HepG2 (cell line): ENCODE results near the gene ADORA3. TPM values are rescaled to one million over a fixed set of nuclear protein-coding genes. Genes with fewer than 3 reads are reported as not detected.

ENCODE experiments used
- ATAC-seq: fragments of 200-7000 bp; cut with Tn5 transposase; 3 replicates; pipeline ENCODE4 v1.9.1; 2020; ENCODE audit warnings: mild to moderate bottlenecking, moderate library complexity
- BruUV-seq: library from RNA; stranded (reverse); fragments of 400-500 nt; replicated peaks from 2 replicates; lab custom pipeline; 2021; lab: Mats Ljungman, UMichigan
- CTCF ChIA-PET: fragments of 300-600 bp; formaldehyde crosslinking; extraction: SDS; loops from one replicate; lab custom pipeline; 2021; ENCODE audit warnings: low total read pairs, inconsistent platforms, low intra/inter-chr PET ratio; lab: Yijun Ruan, JAX
- POLR2A ChIA-PET: fragments of 350-600 bp; sonication (Branson Sonifier 250); formaldehyde crosslinking; loops from one replicate; lab custom pipeline; 2020; ENCODE audit warnings: antibody characterized with exemption, inconsistent platforms; lab: Yijun Ruan, JAX
- DNase-seq: peaks from one replicate; pipeline ENCODE4 v3.0.0-alpha.2; 2015; ENCODE audit warnings: low spot score
- FAIRE-seq: peaks from 3 replicates; lab custom pipeline; 2011; peaks lifted over from hg19 to GRCh38; lab: Jason Lieb, UNC
- H2AFZ ChIP-seq: one replicate; pipeline ENCODE4 v1.6.1; 2011; ENCODE audit warnings: low read length, inconsistent platforms
- H3K27ac ChIP-seq: fragments of 300-600 bp; 3 replicates; pipeline ENCODE4 v1.8.0; 2011; ENCODE audit warnings: mixed run types, mild to moderate bottlenecking, mixed read lengths, low read length, inconsistent platforms; ENCODE audit not compliant: insufficient read depth; ENCODE audit errors: extremely low read length
- H3K27me3 ChIP-seq, 2 experiments: fragments of 200-600 bp in 1 of 2; 2 replicates in 1 of 2; 3 replicates in 1 of 2; pipeline versions ENCODE4 v1.6.0 to v1.8.0; 2011; ENCODE audit warnings: low read length in 2 of 2, mild to moderate bottlenecking in 2 of 2, moderate library complexity in 2 of 2, inconsistent platforms in 1 of 2; ENCODE audit not compliant: insufficient read depth in 2 of 2, control insufficient read depth in 1 of 2
- H3K36me3 ChIP-seq, 2 experiments: fragments of 200-600 bp in 1 of 2; replicated peaks in 1 of 2; 2 replicates in 1 of 2; 3 replicates in 1 of 2; pipeline versions ENCODE4 v1.5.1 to v1.8.0; 2011; ENCODE audit warnings: low read length in 2 of 2, inconsistent platforms in 1 of 2; ENCODE audit not compliant: insufficient read depth in 2 of 2, control insufficient read depth in 1 of 2
- H3K4me1 ChIP-seq: 2 replicates; pipeline ENCODE4 v1.5.1; 2012; ENCODE audit warnings: low read length, inconsistent platforms; ENCODE audit not compliant: insufficient read depth
- H3K4me2 ChIP-seq: 2 replicates; pipeline ENCODE4 v1.6.0; 2011; ENCODE audit warnings: low read depth, low read length, inconsistent platforms
- H3K4me3 ChIP-seq, 3 experiments: fragments of 200-600 bp in 1 of 3; sonication (generic), shearing (Covaris generic) in 1 of 3; replicated peaks in 1 of 3; 2 replicates each; pipeline ENCODE4 v1.5.1; 2011 to 2016; ENCODE audit warnings: low read length in 3 of 3, inconsistent platforms in 2 of 3, low read depth in 2 of 3, mild to moderate bottlenecking in 2 of 3, control low read depth in 1 of 3, mixed read lengths in 1 of 3; ENCODE audit not compliant: insufficient read depth in 1 of 3
- H3K79me2 ChIP-seq: one replicate; pipeline ENCODE4 v1.6.1; 2011; ENCODE audit warnings: low read length, inconsistent platforms; ENCODE audit not compliant: insufficient read depth
- H3K9ac ChIP-seq: 2 replicates; pipeline ENCODE4 v1.6.0; 2011; ENCODE audit warnings: mild to moderate bottlenecking, low read depth, low read length, inconsistent platforms; ENCODE audit not compliant: insufficient read depth
- H3K9me3 ChIP-seq: 2 replicates; pipeline ENCODE4 v1.5.1; 2012; ENCODE audit warnings: mild to moderate bottlenecking, low read length
- H4K20me1 ChIP-seq: 2 replicates; pipeline ENCODE4 v1.6.0; 2011; ENCODE audit warnings: inconsistent platforms, mild to moderate bottlenecking, low read length, moderate library complexity; ENCODE audit not compliant: insufficient read depth
- ATF7 ChIP-seq, 2 experiments: fragments of 450-650 bp in 1 of 2; sonication (generic) in 1 of 2; formaldehyde crosslinking in 1 of 2; IDR thresholded peaks; 2 replicates each; pipeline versions ENCODE4 v1.4.0 to v1.6.1; 2016 to 2020; ENCODE audit warnings: antibody characterized with exemption in 1 of 2, mild to moderate bottlenecking in 1 of 2, missing genetic modification reagents in 1 of 2
- MAFG ChIP-seq: sonication (generic); formaldehyde crosslinking; IDR thresholded peaks from 2 replicates; pipeline ENCODE4 v1.5.1; 2020; ENCODE audit warnings: mild to moderate bottlenecking, missing genetic modification reagents
- MAFK ChIP-seq, 2 experiments: IDR thresholded peaks in 1 of 2; conservative IDR thresholded peaks in 1 of 2; 2 replicates each; pipeline ENCODE4 v1.6.1; 2011; ENCODE audit warnings: improper control_type of control experiment in 2 of 2, low read length in 2 of 2
- NR2F1 ChIP-seq, 2 experiments: fragments of 450-650 bp in 1 of 2; formaldehyde crosslinking in 1 of 2; IDR thresholded peaks; 2 replicates each; pipeline versions ENCODE4 v1.5.0 to v1.6.1; 2016 to 2020; ENCODE audit warnings: mild to moderate bottlenecking in 1 of 2, missing compliant biosample characterization in 1 of 2, missing genetic modification reagents in 1 of 2, moderate library complexity in 1 of 2
- RFX5 ChIP-seq: IDR thresholded peaks from 2 replicates; pipeline ENCODE4 v1.6.1; 2011; ENCODE audit warnings: low read depth, low read length, improper control_type of control experiment
- ZNF432 ChIP-seq: sonication (generic); formaldehyde crosslinking; IDR thresholded peaks from 2 replicates; pipeline ENCODE4 v1.5.0; 2020; ENCODE audit warnings: missing genetic modification reagents, mild to moderate bottlenecking, borderline replicate concordance
- ZNF724P ChIP-seq: sonication (generic); formaldehyde crosslinking; IDR thresholded peaks from 2 replicates; pipeline ENCODE4 v1.8.0; 2022; ENCODE audit warnings: missing genetic modification reagents, borderline replicate concordance
- ZNF839 ChIP-seq: sonication (generic); formaldehyde crosslinking; IDR thresholded peaks from 2 replicates; pipeline ENCODE4 v1.4.0; 2020; ENCODE audit warnings: missing genetic modification reagents, mild to moderate bottlenecking, borderline replicate concordance
- WGBS: methylation state at CpG from one replicate; pipeline ENCODE4 v1.1.6; 2017; ENCODE audit warnings: low lambda C conversion rate; 5-methylcytosine and 5-hydroxymethylcytosine counted together
- in situ Hi-C: cut with HindIII; loops from 2 replicates; pipeline ENCODE4 v1.10.0; 2017; ENCODE audit warnings: low pct_unique_long_range_greater_than_20kb; ENCODE audit not compliant: extremely low pct_ligation_motif_present
- intact Hi-C: fragments of 100-400 bp; cut with micrococcal nuclease; formaldehyde crosslinking; loops from one replicate; pipeline ENCODE4 v1.10.0; 2022; ENCODE audit not compliant: unreplicated experiment
- polyA plus RNA-seq, 8 experiments: library from polyadenylated mRNA; depleted of rRNA in 3 of 8; stranded (reverse) in 7 of 8; unstranded in 1 of 8; fragments of >200 nt; fragmentation: Illumina TruSeq in 4 of 8; extraction: Trizol in 4 of 8; gene quantifications; 2 replicates each; pipeline versions ENCODE4 v1.2.1 to v1.2.3, GENCODE V29; 2011 to 2016; ENCODE audit warnings: low read depth in 4 of 8, missing spikeins in 1 of 8, mixed read lengths in 1 of 8; ENCODE audit not compliant: insufficient read depth in 1 of 8
- total RNA-seq, 5 experiments: library from RNA; depleted of rRNA; stranded (reverse); fragments of >200 nt; fragmentation: Illumina TruSeq; extraction: Trizol; gene quantifications; 2 replicates each; pipeline ENCODE4 v1.2.3, GENCODE V29; 2016; ENCODE audit warnings: low read depth in 1 of 5
- TF ChIP-seq, protein P1 (sequence below): sonication (generic); formaldehyde crosslinking; IDR thresholded peaks from 2 replicates; pipeline ENCODE4 v1.8.1; 2022; ENCODE audit warnings: low read depth, mild to moderate bottlenecking, missing genetic modification reagents

Gene ADORA3
- total and polyA plus RNA-seq, 2 of the 13 experiments (the other 11 are each of a cell fraction or from before 2014, with no cell fraction given) = not detected

DNA sequence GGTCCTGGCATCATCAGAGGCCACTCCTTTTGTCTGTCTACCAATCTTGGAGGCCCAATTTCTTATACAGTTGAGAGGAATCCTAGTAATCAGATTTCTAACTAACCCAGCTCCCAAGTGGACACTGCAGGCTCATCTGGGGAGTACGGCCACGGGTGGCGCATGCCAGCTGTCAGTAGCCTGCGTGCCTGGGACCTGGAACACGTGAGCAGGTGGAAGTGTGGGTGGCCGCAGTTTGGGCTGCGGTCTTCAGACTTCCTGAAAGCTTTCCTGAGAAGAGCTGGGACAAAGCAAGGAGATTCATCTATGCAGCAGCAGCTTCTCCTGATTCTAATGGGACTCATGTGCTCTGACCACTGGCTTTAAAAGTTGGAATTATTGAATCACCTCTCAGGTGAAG is 12.4 kb downstream of the ADORA3 start:
- Histone ChIP-seq H4K20me1 (no peaks in the 10 kb centered on the region), H3K27me3 (peaks cover 5 to 29% of the 10 kb centered on the region in 2 experiments; a peak in 3 of 5 replicates), H3K36me3 (no peaks in the 10 kb centered on the region), H2AFZ (no peak overlapping the region), H3K4me1 (peaks cover 9% of the 10 kb centered on the region; the same call in 1 of the 2 replicates), H3K79me2 (no peaks in the 10 kb centered on the region), H3K4me2 (no peak overlapping the region), H3K9me3 (no peaks in the 10 kb centered on the region), H3K27ac (no peak overlapping the region), H3K4me3 (no peak overlapping the region), H3K9ac (no peak overlapping the region)
- intact Hi-C loops = no loop called here
- BruUV-seq = no TSS peak
- POLR2A ChIA-PET = interaction anchor here (1.5 kb wide), 1 partner anchor 17 kb away, joined by 5 read pairs; no protein-coding TSS in a partner anchor
- 52% methylated on average over 7 of the region's 7 CpGs for WGBS
- no peak for DNase-seq
- TF ChIP-seq, protein P1, sequence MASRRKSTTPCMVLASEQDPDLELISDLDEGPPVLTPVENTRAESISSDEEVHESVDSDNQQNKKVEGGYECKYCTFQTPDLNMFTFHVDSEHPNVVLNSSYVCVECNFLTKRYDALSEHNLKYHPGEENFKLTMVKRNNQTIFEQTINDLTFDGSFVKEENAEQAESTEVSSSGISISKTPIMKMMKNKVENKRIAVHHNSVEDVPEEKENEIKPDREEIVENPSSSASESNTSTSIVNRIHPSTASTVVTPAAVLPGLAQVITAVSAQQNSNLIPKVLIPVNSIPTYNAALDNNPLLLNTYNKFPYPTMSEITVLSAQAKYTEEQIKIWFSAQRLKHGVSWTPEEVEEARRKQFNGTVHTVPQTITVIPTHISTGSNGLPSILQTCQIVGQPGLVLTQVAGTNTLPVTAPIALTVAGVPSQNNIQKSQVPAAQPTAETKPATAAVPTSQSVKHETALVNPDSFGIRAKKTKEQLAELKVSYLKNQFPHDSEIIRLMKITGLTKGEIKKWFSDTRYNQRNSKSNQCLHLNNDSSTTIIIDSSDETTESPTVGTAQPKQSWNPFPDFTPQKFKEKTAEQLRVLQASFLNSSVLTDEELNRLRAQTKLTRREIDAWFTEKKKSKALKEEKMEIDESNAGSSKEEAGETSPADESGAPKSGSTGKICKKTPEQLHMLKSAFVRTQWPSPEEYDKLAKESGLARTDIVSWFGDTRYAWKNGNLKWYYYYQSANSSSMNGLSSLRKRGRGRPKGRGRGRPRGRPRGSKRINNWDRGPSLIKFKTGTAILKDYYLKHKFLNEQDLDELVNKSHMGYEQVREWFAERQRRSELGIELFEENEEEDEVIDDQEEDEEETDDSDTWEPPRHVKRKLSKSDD = no peak
- TF ChIP-seq MAFG (CRISPR knock-in tag) (no peak), ZNF724P (CRISPR knock-in tag) (no peak), NR2F1 (CRISPR knock-in tag; IDR thresholded peaks at IDR 0.05) (no peak), MAFK (conservative IDR thresholded peaks at IDR 0.05 in 1 of 2, IDR thresholded peaks at IDR 0.05 in 1 of 2; ENCODE audit: low read length in 2 of 2) (no peak), RFX5 (no peak), ATF7 (IDR thresholded peaks at IDR 0.05) (no peak), ATF7 (CRISPR knock-in tag; IDR thresholded peaks at IDR 0.05) (no peak), ZNF839 (no peak), ZNF432 (no peak)
- CTCF ChIA-PET = no interaction called here
- in situ Hi-C loops = no loop called here
- no peak for FAIRE-seq
- ATAC-seq = no peak
